Measurements from ENCODE around the gene HEYL. TPM values are rescaled to one million over a fixed set of nuclear protein-coding genes. Genes with fewer than 3 reads are reported as not detected.

Gene HEYL
- total RNA-seq, 1 donor from 2014 or later = 34.0 TPM

- Histone ChIP-seq H3K27me3 (no peaks in the 10 kb centered on the region), H3K4me3 (no peak overlapping the region), H3K9me3 (no peaks in the 10 kb centered on the region), H3K4me1 (peaks cover 3 to 19% of the 10 kb centered on the region in 2 donors), H3K36me3 (no peaks in the 10 kb centered on the region), H3K27ac (peak overlapping the region; percentile 96 to 98)
- no peak for TF ChIP-seq CTCF (IDR thresholded peaks at IDR 0.05)
- no peak for DNase-seq (ENCODE audit: low spot score in 2 of 2)
- intact Hi-C loops (cut with DNase I) = loop anchor here (10.0 kb wide), 1 partner anchor 546 kb away; no protein-coding TSS in a partner anchor
Observed at GRCh38 chr1:39640861-39641260, 1.4 kb upstream of the HEYL start.

- no peak for TF ChIP-seq CTCF (IDR thresholded peaks at IDR 0.05)
- no peak for DNase-seq (ENCODE audit: low spot score in 2 of 2)
- H3K4me3 ChIP-seq = peak overlapping the region; percentile 76 to 83
- no peaks in the 10 kb centered on the region for H3K9me3 ChIP-seq
- peak overlapping the region; percentile 96 to 98 for H3K27ac ChIP-seq
- peaks cover 9 to 24% of the 10 kb centered on the region in 2 donors for H3K4me1 ChIP-seq
- H3K36me3 ChIP-seq = no peaks in the 10 kb centered on the region
- intact Hi-C loops (cut with DNase I) = loop anchor here (1.0 to 10.0 kb wide), 2 partner anchors 14 to 396 kb away; no protein-coding TSS in a partner anchor
- H3K27me3 ChIP-seq = no peaks in the 10 kb centered on the region
Observed at GRCh38 chr1:39638965-39639304, 508 bp downstream of the HEYL start.

- Histone ChIP-seq H3K4me3 (peak overlapping the region; percentile 76 to 83), H3K27ac (peak overlapping the region; percentile 96 to 98), H3K36me3 (peaks cover 0 to under 1% of the 10 kb centered on the region in 2 donors), H3K4me1 (peaks cover 7 to 26% of the 10 kb centered on the region in 2 donors), H3K9me3 (no peaks in the 10 kb centered on the region), H3K27me3 (no peaks in the 10 kb centered on the region)
- intact Hi-C loops (cut with DNase I) = loop anchor here (10.0 kb wide), 1 partner anchor 397 kb away; no protein-coding TSS in a partner anchor
- no peak for DNase-seq (ENCODE audit: low spot score in 2 of 2)
- no peak for TF ChIP-seq CTCF (IDR thresholded peaks at IDR 0.05)
Observed at GRCh38 chr1:39637361-39637760, 2.1 kb downstream of the HEYL start.

GRCh38 chr1:39635871-39636210 is 3.6 kb downstream of the HEYL start:
- Histone ChIP-seq H3K36me3 (peaks cover 12 to 15% of the 10 kb centered on the region in 2 donors), H3K27ac (peak overlapping the region; percentile 96 to 98), H3K27me3 (no peaks in the 10 kb centered on the region), H3K4me3 (peak overlapping the region; percentile 18 to 83), H3K4me1 (peaks cover 7 to 18% of the 10 kb centered on the region in 2 donors), H3K9me3 (no peaks in the 10 kb centered on the region)
- intact Hi-C loops (cut with DNase I) = loop anchor here (10.0 kb wide), 1 partner anchor 399 kb away; no protein-coding TSS in a partner anchor
- TF ChIP-seq CTCF (IDR thresholded peaks at IDR 0.05) = no peak
- DNase-seq (ENCODE audit: low spot score in 2 of 2) = no peak

- no peaks in the 10 kb centered on the region for H3K27me3 ChIP-seq
- H3K27ac ChIP-seq = peak overlapping the region; percentile 96 to 98
- H3K4me3 ChIP-seq = peak overlapping the region; percentile 18 to 83
- intact Hi-C loops (cut with DNase I) = loop anchor here (10.0 kb wide), 1 partner anchor 399 kb away; no protein-coding TSS in a partner anchor
- H3K9me3 ChIP-seq = no peaks in the 10 kb centered on the region
- TF ChIP-seq CTCF (IDR thresholded peaks at IDR 0.05) = no peak
- H3K4me1 ChIP-seq = peaks cover 7 to 17% of the 10 kb centered on the region in 2 donors
- peaks cover 17 to 20% of the 10 kb centered on the region in 2 donors for H3K36me3 ChIP-seq
- no peak for DNase-seq (ENCODE audit: low spot score in 2 of 2)
Observed at GRCh38 chr1:39635205-39635870, 4.1 kb downstream of the HEYL start.
